ENCODE results near the gene NUCB1.

GRCh38 chr19:48921721-48922500 lies 21.8 kb downstream of the NUCB1 start:
- TF ChIP-seq ZBTB21 (CRISPR knock-in tag; IDR thresholded peaks at IDR 0.05; ENCODE audit: borderline replicate concordance) (no peak), CTCF (IDR thresholded peaks at IDR 0.05) (no peak), SMAD3 (CRISPR knock-in tag; IDR thresholded peaks at IDR 0.05; ENCODE audit: borderline replicate concordance) (no peak), ZNF512 (CRISPR knock-in tag; IDR thresholded peaks at IDR 0.05; ENCODE audit: borderline replicate concordance) (no peak), ATF2 (CRISPR knock-in tag; IDR thresholded peaks at IDR 0.05; ENCODE audit: borderline replicate concordance, low read depth) (no peak), ATF3 (CRISPR knock-in tag; conservative IDR thresholded peaks at IDR 0.05) (no peak)

Data from WTC11 (cell line).